ENCODE measurements around the gene PDGFRA. TPM values are rescaled to one million over a fixed set of nuclear protein-coding genes. Genes with fewer than 3 reads are reported as not detected.

Gene PDGFRA
- total RNA-seq, 4 donors from 2014 or later: 20.6 to 190 (median 65.5) TPM

GRCh38 chr4:54228546-54228945, 547 bp upstream of the PDGFRA start:
- TF ChIP-seq POLR2AphosphoS5 (IDR thresholded peaks at IDR 0.05) (no peak), CTCF (IDR thresholded peaks at IDR 0.05) (no peak), POLR2A (IDR thresholded peaks at IDR 0.05) (no peak), EP300 (IDR thresholded peaks at IDR 0.05; ENCODE audit: low read depth) (no peak)
- Histone ChIP-seq H3K9me3 (no peaks in the 10 kb centered on the region), H3K27me3 (peaks cover 100% of the 10 kb centered on the region), H3K4me3 (peak overlapping the region in 1 of 4 donors; percentile 23), H3K4me1 (peaks cover 11 to 71% (median 50%) of the 10 kb centered on the region in 4 donors), H3K36me3 (no peaks in the 10 kb centered on the region), H3K27ac (peak overlapping the region; percentile 54 to 73 (median 64))
- DNase-seq: no peak
- in situ Hi-C loops (cut with MboI; ENCODE audit: low pct_ligation_motif_present in 1 of 4, low pct_unique_long_range_greater_than_20kb in 1 of 4, low sequenced_read_pairs in 3 of 4) (loop anchor here (10.0 to 25.0 kb wide), 7 partner anchors 294 to 1216 kb away; partner anchors contain the start of gene SCFD2 (in 1 of the 4)), intact Hi-C loops (cut with DNase I; ENCODE audit: low total_unique reads) (loop anchor here (10.0 kb wide), 1 partner anchor 164 kb away; the partner anchor contains the start of gene CHIC2)
- 21 to 23% methylated on average over 8 of the region's 8 CpGs for WGBS, 2 donors (ENCODE audit: low coverage in 1 of 2)

- no peaks in the 10 kb centered on the region for H3K36me3 ChIP-seq
- no peaks in the 10 kb centered on the region for H3K9me3 ChIP-seq
- H3K4me3 ChIP-seq: peak overlapping the region in 3 of 4 donors; percentile 19 to 56 (median 41)
- H3K4me1 ChIP-seq: peaks cover 14 to 80% (median 56%) of the 10 kb centered on the region in 4 donors
- H3K27ac ChIP-seq: peak overlapping the region; percentile 55 to 79 (median 69)
- 0 to 7% methylated on average over 2 to 59 of the region's 63 CpGs for WGBS, 2 donors (ENCODE audit: low coverage in 1 of 2)
- intact Hi-C loops (cut with DNase I; ENCODE audit: low total_unique reads) (loop anchor here (5.0 to 10.0 kb wide), 3 partner anchors 165 to 1033 kb away; partner anchors contain the start of gene CHIC2), in situ Hi-C loops (cut with MboI; ENCODE audit: low pct_ligation_motif_present in 1 of 4, low pct_unique_long_range_greater_than_20kb in 1 of 4, low sequenced_read_pairs in 3 of 4) (loop anchor here (10.0 to 25.0 kb wide), 8 partner anchors 295 to 1218 kb away; partner anchors contain the start of gene SCFD2 (in 1 of the 4))
- peaks cover 98% of the 10 kb centered on the region for H3K27me3 ChIP-seq
- TF ChIP-seq POLR2AphosphoS5 (IDR thresholded peaks at IDR 0.05) (no peak), POLR2A (IDR thresholded peaks at IDR 0.05) (no peak), EP300 (IDR thresholded peaks at IDR 0.05; ENCODE audit: low read depth) (no peak), CTCF (IDR thresholded peaks at IDR 0.05) (no peak)
- DNase-seq: no peak
Observed at GRCh38 chr4:54229631-54230483, 764 bp downstream of the PDGFRA start.

- no peak for TF ChIP-seq EP300 (IDR thresholded peaks at IDR 0.05; ENCODE audit: low read depth)
- peak in 2 of 3 donors; percentile 1 to 7 for TF ChIP-seq POLR2AphosphoS5 (IDR thresholded peaks at IDR 0.05)
- Histone ChIP-seq H3K27ac (peak overlapping the region; percentile 55 to 79 (median 69)), H3K27me3 (peaks cover 94% of the 10 kb centered on the region), H3K9me3 (no peaks in the 10 kb centered on the region), H3K4me1 (peaks cover 14 to 73% (median 53%) of the 10 kb centered on the region in 4 donors), H3K36me3 (no peaks in the 10 kb centered on the region), H3K4me3 (peak overlapping the region; percentile 10 to 56 (median 30))
- DNase-seq: no peak
- intact Hi-C loops (cut with DNase I; ENCODE audit: low total_unique reads): loop anchor here (5.0 kb wide), 2 partner anchors 323 to 1033 kb away; no protein-coding TSS in a partner anchor
- 5% methylated on average over 60 of the region's 63 CpGs; no CpG with 5 or more reads in 1 of the 2 donors for WGBS, 2 donors (ENCODE audit: low coverage in 1 of 2)
- in situ Hi-C loops (cut with MboI; ENCODE audit: low pct_ligation_motif_present in 1 of 4, low pct_unique_long_range_greater_than_20kb in 1 of 4, low sequenced_read_pairs in 3 of 4): loop anchor here in 3 of 4 donors (10.0 to 25.0 kb wide), 5 partner anchors 518 to 1218 kb away; partner anchors contain the start of gene SCFD2 (in 1 of the 3)
Observed at GRCh38 chr4:54230484-54231418, 1.7 kb downstream of the PDGFRA start.

GRCh38 chr4:54231419-54231767, 2.3 kb downstream of the PDGFRA start:
- in situ Hi-C loops (cut with MboI; ENCODE audit: low pct_ligation_motif_present in 1 of 4, low pct_unique_long_range_greater_than_20kb in 1 of 4, low sequenced_read_pairs in 3 of 4) (loop anchor here in 3 of 4 donors (10.0 to 25.0 kb wide), 5 partner anchors 519 to 1219 kb away; partner anchors contain the start of gene SCFD2 (in 1 of the 3)), intact Hi-C loops (cut with DNase I; ENCODE audit: low total_unique reads) (loop anchor here (5.0 kb wide), 2 partner anchors 324 to 1034 kb away; no protein-coding TSS in a partner anchor)
- no peak for TF ChIP-seq CTCF (IDR thresholded peaks at IDR 0.05)
- TF ChIP-seq EP300 (IDR thresholded peaks at IDR 0.05; ENCODE audit: low read depth): no peak
- TF ChIP-seq POLR2A (IDR thresholded peaks at IDR 0.05): no peak
- no peak for TF ChIP-seq POLR2AphosphoS5 (IDR thresholded peaks at IDR 0.05)
- Histone ChIP-seq H3K27ac (peak overlapping the region; percentile 55 to 79 (median 69)), H3K27me3 (peaks cover 94% of the 10 kb centered on the region), H3K9me3 (no peaks in the 10 kb centered on the region), H3K36me3 (no peaks in the 10 kb centered on the region), H3K4me1 (peaks cover 12 to 67% (median 47%) of the 10 kb centered on the region in 4 donors), H3K4me3 (peak overlapping the region; percentile 4 to 56 (median 30))
- WGBS, 2 donors (ENCODE audit: low coverage in 1 of 2): 27% methylated on average over 20 of the region's 20 CpGs; no CpG with 5 or more reads in 1 of the 2 donors
- DNase-seq: no peak

Measured in transverse colon (tissue), 4 donors.